ENCODE results near the gene NIPBL.
"Not testable (repeated sequence)": the region's sequence is repeated elsewhere in the genome, so short reads cannot be mapped to it uniquely, and the experiment has no call there.

The NIPBL gene, protein sequence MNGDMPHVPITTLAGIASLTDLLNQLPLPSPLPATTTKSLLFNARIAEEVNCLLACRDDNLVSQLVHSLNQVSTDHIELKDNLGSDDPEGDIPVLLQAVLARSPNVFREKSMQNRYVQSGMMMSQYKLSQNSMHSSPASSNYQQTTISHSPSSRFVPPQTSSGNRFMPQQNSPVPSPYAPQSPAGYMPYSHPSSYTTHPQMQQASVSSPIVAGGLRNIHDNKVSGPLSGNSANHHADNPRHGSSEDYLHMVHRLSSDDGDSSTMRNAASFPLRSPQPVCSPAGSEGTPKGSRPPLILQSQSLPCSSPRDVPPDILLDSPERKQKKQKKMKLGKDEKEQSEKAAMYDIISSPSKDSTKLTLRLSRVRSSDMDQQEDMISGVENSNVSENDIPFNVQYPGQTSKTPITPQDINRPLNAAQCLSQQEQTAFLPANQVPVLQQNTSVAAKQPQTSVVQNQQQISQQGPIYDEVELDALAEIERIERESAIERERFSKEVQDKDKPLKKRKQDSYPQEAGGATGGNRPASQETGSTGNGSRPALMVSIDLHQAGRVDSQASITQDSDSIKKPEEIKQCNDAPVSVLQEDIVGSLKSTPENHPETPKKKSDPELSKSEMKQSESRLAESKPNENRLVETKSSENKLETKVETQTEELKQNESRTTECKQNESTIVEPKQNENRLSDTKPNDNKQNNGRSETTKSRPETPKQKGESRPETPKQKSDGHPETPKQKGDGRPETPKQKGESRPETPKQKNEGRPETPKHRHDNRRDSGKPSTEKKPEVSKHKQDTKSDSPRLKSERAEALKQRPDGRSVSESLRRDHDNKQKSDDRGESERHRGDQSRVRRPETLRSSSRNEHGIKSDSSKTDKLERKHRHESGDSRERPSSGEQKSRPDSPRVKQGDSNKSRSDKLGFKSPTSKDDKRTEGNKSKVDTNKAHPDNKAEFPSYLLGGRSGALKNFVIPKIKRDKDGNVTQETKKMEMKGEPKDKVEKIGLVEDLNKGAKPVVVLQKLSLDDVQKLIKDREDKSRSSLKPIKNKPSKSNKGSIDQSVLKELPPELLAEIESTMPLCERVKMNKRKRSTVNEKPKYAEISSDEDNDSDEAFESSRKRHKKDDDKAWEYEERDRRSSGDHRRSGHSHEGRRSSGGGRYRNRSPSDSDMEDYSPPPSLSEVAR (N-terminal part only)

DNA sequence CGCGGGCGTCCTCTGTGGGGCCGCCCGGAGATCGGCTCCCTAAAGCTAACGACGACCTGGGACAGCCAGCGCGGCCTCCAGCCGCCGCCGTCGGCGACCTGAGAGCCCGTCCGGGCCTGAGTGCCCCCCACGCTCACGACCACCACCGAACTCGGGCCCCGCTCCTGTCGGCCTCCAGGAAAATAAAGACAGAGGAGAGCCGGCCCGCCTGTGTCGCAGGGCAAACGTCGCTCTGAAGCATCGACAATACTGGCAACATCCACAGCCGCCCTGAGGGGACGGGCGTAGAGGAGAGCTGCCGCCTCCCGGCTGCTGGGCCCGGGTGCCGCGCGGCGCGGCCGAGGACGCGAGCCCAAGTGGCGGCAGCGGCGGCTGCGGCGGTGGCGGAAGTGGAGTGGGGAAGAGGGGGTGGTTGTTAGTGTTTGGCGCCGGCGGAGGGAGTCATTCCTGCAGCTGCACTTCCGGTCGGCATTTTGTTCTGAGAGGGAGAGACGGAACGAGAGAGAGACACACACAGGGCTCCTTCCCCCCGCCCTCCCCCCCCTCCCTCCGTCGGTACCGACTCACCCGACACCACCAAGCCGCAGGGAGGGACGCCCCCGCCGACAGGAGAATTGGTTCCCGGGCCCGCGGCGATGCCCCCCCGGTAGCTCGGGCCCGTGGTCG, at the start of gene NIPBL:
NIPBL (plus strand) TSS at position 471 of the 666 bp plus-strand sequence. CDS start 76,928 bp downstream, outside the sequence.
- DNase-seq: peak; percentile 93

DNA sequence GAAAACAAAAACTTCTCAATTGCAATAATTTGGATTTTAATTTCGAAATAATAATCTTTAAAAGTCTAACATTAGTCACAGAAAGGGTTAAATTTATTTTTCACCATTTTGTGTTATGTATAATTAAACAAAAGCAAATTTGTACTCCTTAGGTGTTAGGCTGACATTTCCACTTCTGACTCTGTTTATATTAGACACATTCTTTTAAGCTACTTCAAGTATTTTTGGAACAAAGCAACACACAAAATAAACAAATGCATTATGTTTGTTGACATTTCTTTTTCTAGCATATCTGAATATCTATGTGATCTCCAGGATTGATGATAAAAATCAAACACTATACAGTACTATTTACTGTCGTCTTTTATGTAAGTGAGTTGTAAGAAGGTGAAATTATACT, 44.3 kb upstream of the NIPBL start:
- no peak for DNase-seq

DNA sequence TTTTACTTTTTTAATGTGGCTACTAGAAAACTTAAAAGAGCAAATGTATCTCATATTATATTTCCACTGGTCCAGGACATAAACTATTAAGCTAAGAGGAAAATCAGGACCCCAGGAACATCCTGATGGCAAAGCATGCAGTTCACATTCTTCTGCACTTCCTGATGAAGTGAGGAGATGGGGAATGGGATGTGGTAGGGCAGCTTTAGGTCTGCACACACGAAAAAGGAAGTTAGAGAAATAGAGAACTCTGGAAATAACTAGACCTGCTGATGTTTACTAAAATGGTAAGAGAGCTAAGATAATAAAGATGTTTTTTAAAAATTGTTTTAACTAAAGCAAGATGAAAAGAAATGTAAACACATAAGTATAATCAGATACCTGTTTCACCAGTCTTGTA, 39.7 kb upstream of the NIPBL start:
- no peak for DNase-seq

DNA sequence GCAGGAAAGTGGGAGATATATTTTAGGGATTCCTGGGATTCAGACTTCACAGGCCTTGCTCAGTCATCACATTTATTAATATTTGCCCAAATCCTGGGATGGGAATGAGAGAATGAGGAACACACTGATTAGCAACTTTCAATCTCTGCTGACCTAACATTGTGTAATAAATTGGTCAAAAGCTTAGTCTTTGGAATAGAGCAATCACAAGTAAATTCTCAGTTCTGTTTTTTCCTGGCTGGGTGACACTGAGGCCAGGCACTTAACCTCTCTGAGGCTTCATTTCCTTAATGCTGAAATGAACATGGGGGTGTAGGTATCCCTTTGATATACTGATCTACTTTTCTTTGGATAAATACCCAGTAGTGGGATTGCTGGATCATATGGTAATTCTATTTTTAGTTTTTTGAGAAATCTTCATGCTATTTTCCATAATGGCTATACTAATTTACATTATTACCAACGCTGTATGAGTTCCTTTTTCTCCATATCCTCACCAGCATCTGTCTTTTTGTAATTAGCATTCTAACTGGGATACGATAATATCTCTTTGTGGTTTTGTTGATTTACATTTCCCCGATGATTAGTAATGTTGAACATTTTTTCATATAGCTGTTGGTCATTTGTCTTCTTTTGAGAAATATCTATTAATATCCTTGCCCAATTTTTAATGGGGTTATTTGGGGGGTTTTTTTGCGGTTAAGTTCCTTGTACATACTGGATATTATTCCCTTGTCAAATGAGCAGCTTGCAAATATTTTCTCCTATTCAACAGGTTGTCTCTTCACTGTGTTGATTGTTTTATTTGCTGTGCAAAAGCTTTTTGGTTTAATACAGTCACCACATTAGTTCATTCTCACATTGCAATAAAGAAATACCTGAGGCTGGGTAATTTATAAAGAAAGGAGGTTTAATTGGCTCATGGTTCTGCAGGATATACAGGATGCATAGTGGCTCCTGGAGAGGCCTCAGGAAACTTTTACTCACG, 36.8 kb upstream of the NIPBL start:
- DNase-seq: no peak

DNA sequence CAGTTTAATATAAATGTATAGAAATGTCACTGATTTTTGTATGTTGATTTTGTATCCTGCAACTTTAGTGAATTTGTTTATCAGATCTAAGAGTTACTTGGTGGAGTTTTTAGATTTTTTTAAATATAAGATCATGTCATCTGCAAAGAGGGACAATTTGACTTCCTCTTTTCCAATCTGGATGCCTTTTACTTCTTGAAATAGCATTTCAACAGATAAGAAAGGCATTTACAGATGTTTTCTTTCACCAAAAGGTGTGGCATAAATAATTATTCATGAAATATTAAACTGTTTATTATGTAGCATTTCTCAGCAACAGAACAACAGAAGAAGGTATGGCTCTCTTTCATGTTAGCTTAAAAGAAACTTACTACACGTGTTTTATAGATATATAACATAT, 34.9 kb upstream of the NIPBL start:
- no peak for DNase-seq

DNA sequence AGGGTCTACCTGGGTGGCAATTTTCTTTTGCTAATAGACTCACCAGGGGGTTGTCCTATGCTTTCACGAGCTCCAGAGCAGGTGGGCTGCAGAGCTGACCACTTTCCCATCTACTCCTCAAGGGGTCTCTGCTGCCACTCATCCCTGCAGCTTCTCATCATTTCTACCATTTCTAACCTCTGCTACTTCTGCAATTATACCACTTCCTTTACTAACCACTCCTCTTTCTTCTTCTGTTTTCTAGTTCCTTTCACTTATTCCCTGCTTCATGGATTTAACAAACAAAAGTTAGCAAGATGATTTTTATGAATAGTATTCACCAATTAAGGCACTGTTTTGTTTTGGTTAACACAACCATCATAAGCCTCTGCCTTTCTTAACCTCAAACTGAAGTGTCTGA, 34.5 kb upstream of the NIPBL start:
- DNase-seq: no peak

DNA sequence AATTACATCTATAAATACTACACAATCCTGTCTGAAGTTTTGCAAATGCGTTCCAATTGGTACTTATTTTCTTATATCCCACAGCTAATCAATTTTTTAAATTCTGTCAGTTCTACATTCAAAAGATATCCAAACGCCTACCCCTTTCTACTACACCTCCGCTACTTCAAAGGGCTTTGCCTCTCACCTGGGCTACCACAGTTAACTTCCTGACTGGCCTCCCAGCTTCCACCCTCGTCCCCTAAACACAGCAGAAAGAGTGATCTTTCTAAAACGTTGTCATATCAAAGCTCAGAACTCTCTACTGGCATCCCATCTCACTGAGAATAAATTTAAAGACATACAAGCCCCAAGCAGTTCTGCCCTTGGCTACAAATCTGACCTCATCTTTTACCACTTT, 32.3 kb upstream of the NIPBL start:
- peak; percentile 63 for DNase-seq

DNA sequence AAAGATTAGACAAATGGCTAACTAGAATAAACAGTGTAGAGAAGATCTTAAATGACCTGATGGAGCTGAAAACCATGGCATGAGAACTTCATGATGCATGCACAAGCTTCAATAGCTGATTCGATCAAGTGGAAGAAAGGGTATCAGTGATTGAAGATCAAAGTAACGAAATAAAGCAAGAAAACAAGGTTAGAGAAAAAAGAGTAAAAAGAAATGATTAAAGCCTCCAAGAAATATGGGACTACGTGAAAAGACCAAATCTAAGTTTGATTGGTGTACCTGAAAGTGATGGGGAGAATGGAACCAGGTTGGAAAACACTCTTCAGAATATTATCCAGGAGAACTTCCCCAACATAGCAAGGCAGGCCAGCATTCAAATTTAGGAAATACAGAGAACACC, 28.0 kb upstream of the NIPBL start:
- DNase-seq: not testable (repeated sequence)

DNA sequence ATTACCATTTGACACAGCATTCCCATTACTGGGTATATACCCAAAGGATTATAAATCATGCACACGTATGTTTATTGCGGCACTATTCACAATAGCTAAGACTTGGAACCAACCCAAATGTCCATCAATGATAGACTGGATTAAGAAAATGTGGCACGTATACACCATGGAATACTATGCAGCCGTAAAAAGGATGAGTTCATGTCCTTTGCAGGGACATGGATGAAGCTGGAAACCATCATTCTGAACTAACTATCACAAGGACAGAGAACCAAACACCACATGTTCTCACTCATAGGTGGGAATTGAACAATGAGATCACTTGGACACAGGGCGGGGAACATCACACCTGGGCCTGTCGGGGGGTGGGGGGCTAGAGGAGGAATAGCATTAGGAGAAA, 23.7 kb upstream of the NIPBL start:
- not testable (repeated sequence) for DNase-seq

DNA sequence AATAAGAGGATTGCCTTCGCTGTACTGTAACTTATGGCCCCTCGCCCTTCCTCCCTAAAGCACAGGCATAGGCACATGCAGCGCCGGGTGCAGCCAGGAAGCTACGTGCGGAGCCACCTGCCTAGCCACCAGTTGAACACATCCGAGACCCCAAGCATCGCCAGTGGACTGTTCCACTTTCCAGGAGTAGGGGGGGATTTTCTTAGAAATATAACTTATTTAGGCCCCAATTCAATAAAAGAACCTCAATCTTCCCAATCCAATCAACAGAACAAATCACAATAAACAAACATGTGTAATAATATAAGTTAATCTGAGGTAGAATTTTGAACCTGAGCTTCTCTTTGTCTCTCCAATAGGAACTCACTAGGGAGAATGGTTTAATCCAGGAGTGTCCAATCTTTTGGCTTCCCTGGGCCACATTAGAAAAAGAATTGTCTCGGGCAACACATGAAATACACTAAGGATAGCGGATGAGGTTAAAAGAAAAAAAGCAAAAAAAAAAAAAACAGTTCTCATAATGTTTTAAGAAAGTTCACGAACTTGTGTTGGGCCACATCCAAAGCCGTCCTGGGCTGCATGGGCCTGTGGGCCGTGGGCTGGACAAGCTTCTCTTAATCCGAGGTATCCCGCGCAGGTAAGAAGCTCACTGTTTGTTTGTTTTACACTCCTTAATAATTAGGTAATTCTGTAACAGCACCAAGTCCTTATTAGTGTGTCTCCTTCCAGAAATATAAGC, 22.0 kb upstream of the NIPBL start:
- no peak for DNase-seq

DNA sequence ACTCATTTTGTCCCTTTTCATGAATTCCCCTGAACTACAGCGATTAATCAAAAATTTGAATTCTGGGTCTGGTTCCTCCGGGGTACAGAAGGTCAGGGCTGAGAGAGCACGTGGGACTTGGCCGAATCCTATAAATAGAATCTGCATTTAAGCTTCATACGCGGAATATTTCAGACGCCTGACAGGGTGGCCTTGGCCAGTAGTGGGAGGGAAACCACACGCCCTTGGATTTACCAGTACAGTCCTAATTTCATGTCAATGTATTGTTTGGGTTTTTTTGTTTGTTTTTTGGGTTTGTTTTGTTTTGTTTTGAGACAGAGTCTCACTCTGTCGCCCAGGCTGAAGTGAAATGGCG, 21.5 kb upstream of the NIPBL start:
- DNase-seq: no peak

DNA sequence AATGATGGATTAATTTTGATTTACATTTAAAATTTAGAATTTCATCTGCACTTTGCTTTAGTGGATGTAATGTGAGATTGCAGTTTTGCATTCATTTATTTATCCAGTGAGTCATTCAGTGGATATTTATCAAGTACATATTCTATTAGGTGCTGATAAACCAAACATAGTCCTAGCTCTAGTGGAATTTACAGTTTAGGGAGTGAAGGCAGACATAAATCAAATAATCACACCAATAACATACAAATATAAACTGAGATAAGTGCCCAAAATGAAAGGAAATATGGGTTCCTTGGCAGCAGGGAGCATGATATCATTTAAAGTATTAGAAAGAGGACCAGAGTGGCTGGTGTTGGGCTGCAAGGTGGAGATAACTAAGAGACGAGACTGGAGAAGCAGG, 14.7 kb upstream of the NIPBL start:
- DNase-seq: no peak

DNA sequence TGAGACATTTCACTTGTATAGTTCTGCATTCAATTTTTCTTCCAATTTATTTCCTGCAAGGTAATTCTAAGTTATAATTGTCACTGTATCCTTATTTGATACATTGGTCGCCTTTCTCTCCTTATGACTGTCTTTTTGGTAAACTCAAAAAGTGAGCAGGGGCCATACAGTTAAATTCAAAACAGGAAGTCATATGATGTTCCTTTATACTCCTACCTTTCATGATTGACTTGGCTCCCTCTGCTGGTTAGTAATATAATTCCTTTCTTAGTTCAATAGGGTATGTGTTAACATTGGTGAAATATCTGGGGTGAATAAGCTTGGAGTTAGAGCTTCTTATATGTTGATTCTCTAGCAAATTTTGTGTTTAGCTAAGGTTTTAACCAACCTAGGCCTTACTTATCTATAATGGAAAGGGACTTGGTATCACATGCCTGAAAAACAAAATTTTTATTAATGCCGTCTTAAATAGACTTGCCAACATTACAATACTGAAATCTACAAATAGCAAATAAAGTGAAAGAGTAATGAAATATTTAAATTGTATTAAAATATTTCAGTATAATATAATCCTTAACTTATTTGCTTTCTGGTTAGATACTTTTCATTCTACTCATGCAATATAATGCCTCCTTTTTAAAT, 6.0 kb upstream of the NIPBL start:
- peak; percentile 85 for DNase-seq

DNA sequence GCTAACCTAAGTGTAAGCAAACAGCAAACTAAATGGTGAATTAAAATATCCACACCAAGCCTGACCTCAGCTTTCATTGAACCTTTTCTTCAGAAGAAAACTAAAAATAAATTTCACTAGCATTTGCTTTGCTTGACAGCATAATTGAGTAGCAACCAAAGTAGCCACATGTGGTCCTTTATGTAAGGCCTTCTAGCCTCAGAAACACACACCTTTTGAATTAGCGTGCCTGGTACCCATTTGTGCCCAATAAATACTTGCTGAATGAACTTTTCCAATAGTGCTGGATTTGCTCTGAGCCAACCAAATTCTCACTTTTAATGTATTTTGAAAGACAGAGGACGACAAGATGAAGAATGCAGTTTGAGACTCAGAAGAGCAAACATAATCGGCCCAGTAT, 2.1 kb upstream of the NIPBL start:
- no peak for DNase-seq

DNA sequence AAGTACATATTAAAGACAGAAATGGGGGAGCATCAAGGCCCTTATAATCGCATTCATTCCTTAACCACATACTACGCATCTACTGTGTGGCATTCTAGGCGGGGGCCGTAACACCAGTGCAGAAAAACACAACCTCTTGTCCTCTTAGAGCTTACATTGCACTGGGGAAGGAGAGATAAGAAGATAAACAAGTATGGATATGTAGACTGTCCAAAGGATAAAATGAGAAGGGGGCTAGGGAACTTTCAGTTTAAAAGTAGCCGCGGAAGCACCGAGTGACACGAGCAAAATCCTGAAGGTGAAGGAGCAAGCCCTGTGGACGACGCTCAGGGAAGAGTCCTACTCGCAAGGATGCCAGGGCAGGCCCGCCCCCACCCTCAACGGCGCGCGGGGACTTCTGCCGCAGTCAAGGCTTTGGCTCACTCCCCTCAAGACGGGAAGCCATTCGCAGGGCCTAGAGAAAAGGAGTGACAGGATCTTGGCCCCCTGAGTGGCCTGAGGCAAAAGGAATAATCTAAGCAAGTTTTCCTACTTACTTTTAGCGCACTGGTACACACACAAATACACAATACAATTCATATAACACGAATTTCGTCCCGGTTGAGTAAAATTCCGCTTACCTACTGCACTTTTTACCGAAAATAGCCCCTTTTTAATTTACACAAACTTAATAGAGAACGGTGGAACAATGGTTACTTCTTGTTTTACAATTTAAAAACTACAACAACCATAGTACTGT, 1.3 kb upstream of the NIPBL start:
- DNase-seq: peak; percentile 18

DNA sequence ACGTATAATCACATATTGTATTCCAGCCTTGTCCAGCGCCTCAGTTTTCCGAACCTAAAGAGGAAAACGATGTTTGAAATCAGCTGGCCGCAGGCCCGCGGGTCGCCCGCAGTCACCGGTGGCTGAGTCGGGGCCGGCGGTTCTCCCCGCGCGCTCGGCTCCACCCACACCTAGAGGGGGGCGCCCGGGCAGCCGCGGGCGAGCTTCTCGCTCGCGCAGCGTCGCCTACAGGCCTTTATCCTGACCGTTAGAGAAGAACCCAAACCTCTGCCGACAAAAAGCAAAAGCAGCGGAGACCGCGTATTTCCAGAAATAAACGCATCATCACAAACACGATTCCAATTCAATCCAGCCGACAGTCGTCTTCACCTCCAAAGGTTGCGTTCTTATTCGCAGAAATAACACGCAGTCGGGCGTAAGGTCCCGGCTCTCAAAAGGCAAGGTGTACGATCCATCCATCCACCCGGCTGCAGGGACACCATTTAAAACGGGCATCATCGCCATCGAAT, 725 bp upstream of the NIPBL start:
- DNase-seq: peak; percentile 68

DNA sequence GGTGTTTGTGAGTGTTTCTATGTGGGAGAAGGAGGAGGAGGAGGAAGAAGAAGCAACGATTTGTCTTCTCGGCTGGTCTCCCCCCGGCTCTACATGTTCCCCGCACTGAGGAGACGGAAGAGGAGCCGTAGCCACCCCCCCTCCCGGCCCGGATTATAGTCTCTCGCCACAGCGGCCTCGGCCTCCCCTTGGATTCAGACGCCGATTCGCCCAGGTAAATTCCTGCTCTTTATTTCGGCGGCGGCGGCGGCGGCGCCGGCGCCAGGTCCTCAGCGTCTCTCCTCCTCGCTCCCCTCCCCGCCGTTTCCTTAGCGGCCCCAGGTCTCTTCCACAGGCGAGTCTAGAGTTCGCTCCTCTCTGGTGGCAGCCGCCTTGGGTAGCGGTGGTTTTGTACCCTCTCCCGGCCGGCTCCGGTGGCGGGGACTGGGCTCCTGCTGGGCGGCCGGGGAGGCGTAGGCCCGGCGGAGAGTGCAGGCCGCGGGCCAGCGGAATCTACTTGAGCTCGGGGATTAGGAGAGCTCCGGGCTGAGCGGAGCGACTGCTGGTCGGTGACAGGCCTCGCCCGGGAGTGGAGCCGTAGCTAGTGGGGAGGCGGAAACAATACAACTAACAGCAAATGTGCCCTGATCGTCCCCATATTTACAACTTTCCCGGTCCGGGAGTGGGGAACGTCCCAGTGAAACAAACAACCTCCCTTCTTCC, 547 bp downstream of the NIPBL start:
- peak; percentile 70 for DNase-seq

DNA sequence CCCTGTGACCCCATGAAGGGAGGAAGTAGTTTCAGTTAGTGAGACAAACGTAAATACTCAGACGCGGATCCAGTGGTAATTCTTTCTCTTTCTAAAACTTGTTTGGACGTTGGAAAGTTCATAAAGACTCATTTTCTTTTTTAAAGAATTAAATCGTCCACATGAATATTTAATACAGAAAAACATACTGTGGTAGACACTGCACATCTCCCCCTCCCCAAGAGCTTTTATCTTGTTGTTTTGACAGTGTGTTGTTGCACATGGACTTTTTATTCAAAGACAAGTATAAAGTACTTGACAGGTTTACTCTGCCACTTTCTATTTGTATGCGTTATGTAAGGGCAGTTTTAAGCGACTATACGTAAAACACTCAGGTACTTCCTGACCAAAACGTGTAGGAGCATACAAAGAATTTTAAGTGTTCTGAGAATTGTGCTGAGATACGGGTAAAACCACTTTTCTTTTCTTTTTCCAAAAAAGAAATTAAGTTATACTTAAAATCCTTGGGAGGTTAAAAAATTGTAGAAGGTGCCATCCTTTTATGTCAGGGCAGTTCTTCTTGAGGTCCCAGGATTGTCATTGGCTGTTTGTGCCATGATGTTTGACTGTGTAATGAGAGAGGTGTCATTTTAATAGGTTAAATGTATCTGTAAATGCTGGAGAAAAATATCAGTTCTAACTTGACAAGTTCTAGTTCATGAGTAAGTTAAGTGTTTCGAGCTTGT, 1.3 kb downstream of the NIPBL start:
- peak; percentile 22 for DNase-seq

Data from NCI-H1105 treated with DMSO at 0.1 percent for 48 hours (cell line).